ENCODE results near the gene TBL3.

Gene TBL3

GRCh38 chr16:2008009-2008526, 36.2 kb downstream of the TBL3 start:
- TF ChIP-seq POLR2AphosphoS5 (IDR thresholded peaks at IDR 0.05; ENCODE audit: low read depth, low read length) = no peak
- TF ChIP-seq FOXP2 (optimal IDR thresholded peaks at IDR 0.05; ENCODE audit: borderline replicate concordance, extremely low read depth, extremely low read length, insufficient read depth) = no peak
- 0 out of 2 replicates have a peak, but pooled peaks have one; percentile 32 for TF ChIP-seq SIN3A (IDR thresholded peaks at IDR 0.05; ENCODE audit: borderline replicate concordance, insufficient read depth, low read length)
- no peak for TF ChIP-seq REST (IDR thresholded peaks at IDR 0.05; ENCODE audit: insufficient read depth in 1 of 2, low read depth in 2 of 2, low read length in 2 of 2)

- TF ChIP-seq SIN3A (IDR thresholded peaks at IDR 0.05; ENCODE audit: borderline replicate concordance, insufficient read depth, low read length) (0 out of 2 replicates have a peak, but pooled peaks have one; percentile 6), POLR2AphosphoS5 (IDR thresholded peaks at IDR 0.05; ENCODE audit: low read depth, low read length) (no peak), TAF1 (IDR thresholded peaks at IDR 0.05; ENCODE audit: borderline replicate concordance, insufficient read depth, low read length) (no peak), FOXP2 (optimal IDR thresholded peaks at IDR 0.05; ENCODE audit: borderline replicate concordance, extremely low read depth, extremely low read length, insufficient read depth) (no peak)
These were observed 36.8 kb downstream of the TBL3 start for GRCh38 chr16:2008631-2009163.

DNA sequence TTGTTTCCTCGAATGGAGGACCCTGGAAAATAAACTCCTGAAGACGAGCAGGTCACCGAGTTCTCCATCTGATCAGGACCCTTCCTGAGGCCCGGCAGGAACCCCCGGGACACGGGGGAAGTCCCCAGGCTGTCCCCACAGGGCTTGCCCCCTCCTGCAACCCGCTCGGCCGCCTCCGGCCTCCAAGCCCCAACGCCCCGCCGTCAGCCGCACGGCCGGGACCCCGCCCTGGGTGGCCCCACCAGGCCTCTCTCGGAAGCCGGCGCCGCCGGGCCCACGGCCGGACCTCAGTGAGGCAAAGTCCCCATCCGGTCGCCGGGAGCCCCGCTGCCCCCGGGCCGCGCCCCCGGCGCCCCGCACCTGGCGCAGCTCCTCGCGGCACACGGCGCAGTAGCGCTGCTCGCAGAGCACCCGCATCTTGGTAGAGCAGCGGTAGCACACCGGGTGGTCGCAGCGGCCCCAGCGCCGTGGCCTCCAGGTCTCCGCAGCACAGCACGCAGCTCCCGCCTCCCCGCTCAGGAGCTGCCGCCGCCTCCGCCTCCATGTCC, 37.4 kb downstream of the TBL3 start:
- TF ChIP-seq SIN3A (IDR thresholded peaks at IDR 0.05; ENCODE audit: borderline replicate concordance, insufficient read depth, low read length) (no peak), POLR2AphosphoS5 (IDR thresholded peaks at IDR 0.05; ENCODE audit: low read depth, low read length) (no peak), TAF1 (IDR thresholded peaks at IDR 0.05; ENCODE audit: borderline replicate concordance, insufficient read depth, low read length) (no peak), REST (IDR thresholded peaks at IDR 0.05; ENCODE audit: insufficient read depth in 1 of 2, low read depth in 2 of 2, low read length in 2 of 2) (no peak), FOXP2 (optimal IDR thresholded peaks at IDR 0.05; ENCODE audit: borderline replicate concordance, extremely low read depth, extremely low read length, insufficient read depth) (no peak)

GRCh38 chr16:2009791-2010510, 38.1 kb downstream of the TBL3 start, which contains the start of gene ZNF598:
Gene ZNF598 (minus strand): TSS chr16:2009821.
- TF ChIP-seq FOXP2 (optimal IDR thresholded peaks at IDR 0.05; ENCODE audit: borderline replicate concordance, extremely low read depth, extremely low read length, insufficient read depth) (no peak), SIN3A (IDR thresholded peaks at IDR 0.05; ENCODE audit: borderline replicate concordance, insufficient read depth, low read length) (no peak), TAF1 (IDR thresholded peaks at IDR 0.05; ENCODE audit: borderline replicate concordance, insufficient read depth, low read length) (peak; percentile 73; the same call in 1 of the 2 replicates), POLR2AphosphoS5 (IDR thresholded peaks at IDR 0.05; ENCODE audit: low read depth, low read length) (peak; percentile 71), REST (IDR thresholded peaks at IDR 0.05; ENCODE audit: insufficient read depth in 1 of 2, low read depth in 2 of 2, low read length in 2 of 2) (peak in 1 of 2 experiments; percentile 39; a peak in 2 of 4 replicates)

DNA sequence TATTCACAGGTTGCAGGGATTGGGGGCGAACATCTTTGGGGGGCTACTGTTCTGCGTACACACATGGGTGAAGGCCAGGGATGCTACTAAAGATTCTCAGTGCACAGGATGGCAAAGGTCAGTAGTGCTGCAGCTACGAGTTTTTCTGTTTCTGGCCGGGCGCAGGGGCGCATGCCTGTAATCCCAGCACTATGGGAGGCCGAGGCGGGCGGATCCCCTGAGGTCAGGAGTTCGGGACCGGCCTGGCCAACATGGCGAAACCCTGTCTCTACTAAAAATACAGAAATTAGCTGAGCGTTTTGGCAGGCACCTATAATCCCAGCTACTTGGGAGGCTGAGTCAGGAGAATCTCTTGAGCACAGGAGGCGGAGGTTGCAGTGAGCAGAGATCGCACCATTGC, 41.7 kb downstream of the TBL3 start:
- no peak for TF ChIP-seq REST (IDR thresholded peaks at IDR 0.05; ENCODE audit: insufficient read depth in 1 of 2, low read depth in 2 of 2, low read length in 2 of 2)
